ENCODE data around the gene ERN1. TPM values are rescaled to one million over a fixed set of nuclear protein-coding genes. Genes with fewer than 3 reads are reported as not detected.

Gene ERN1
- total RNA-seq, 4 donors from 2014 or later, result 9.5 to 20.2 (median 12.8) TPM

GRCh38 chr17:64139542-64139941, 9.6 kb upstream of the ERN1 start:
- intact Hi-C loops (cut with DNase I), result loop anchor here (10.0 kb wide), 1 partner anchor 115 kb away; the partner anchor contains the start of gene ICAM2

GRCh38 chr17:64138441-64138840, 8.5 kb upstream of the ERN1 start:
- H3K27ac ChIP-seq, result no peak overlapping the region
- WGBS, 2 donors, result 82 to 87% methylated on average over 2 of the region's 2 CpGs
- intact Hi-C loops (cut with DNase I), result loop anchor here (10.0 kb wide), 1 partner anchor 114 kb away; the partner anchor contains the start of gene ICAM2
- no peaks in the 10 kb centered on the region for H3K36me3 ChIP-seq
- TF ChIP-seq CTCF (IDR thresholded peaks at IDR 0.05) (no peak), POLR2A (IDR thresholded peaks at IDR 0.05) (no peak)
- no peaks in the 10 kb centered on the region for H3K9me3 ChIP-seq
- no peak overlapping the region for H3K4me3 ChIP-seq (replicated peaks in 1 of 3)
- no peaks in the 10 kb centered on the region for H3K27me3 ChIP-seq
- no peaks in the 10 kb centered on the region for H3K4me1 ChIP-seq
- DNase-seq, result no peak

More at GRCh38 chr17:64139542-64139941, 9.6 kb upstream of the ERN1 start:
- DNase-seq, result no peak
- H3K27ac ChIP-seq, result no peak overlapping the region
- H3K4me1 ChIP-seq, result no peaks in the 10 kb centered on the region
- 83 to 88% methylated on average over 6 of the region's 6 CpGs for WGBS, 2 donors
- H3K4me3 ChIP-seq (replicated peaks in 1 of 3), result no peak overlapping the region
- no peaks in the 10 kb centered on the region for H3K27me3 ChIP-seq
- no peak for TF ChIP-seq POLR2A (IDR thresholded peaks at IDR 0.05)
- no peak for TF ChIP-seq CTCF (IDR thresholded peaks at IDR 0.05)
- no peaks in the 10 kb centered on the region for H3K9me3 ChIP-seq
- H3K36me3 ChIP-seq, result no peaks in the 10 kb centered on the region

GRCh38 chr17:64135000-64135399, 5.1 kb upstream of the ERN1 start:
- no peak for DNase-seq
- no peaks in the 10 kb centered on the region for H3K36me3 ChIP-seq
- 56 to 69% methylated on average over 6 of the region's 6 CpGs for WGBS, 2 donors
- no peaks in the 10 kb centered on the region for H3K9me3 ChIP-seq
- intact Hi-C loops (cut with DNase I), result loop anchor here (5.0 to 10.0 kb wide), 2 partner anchors 110 to 223 kb away; partner anchors contain the start of genes CSHL1 and ICAM2
- TF ChIP-seq POLR2A (IDR thresholded peaks at IDR 0.05), result no peak
- TF ChIP-seq CTCF (IDR thresholded peaks at IDR 0.05), result no peak
- no peak overlapping the region for H3K27ac ChIP-seq
- H3K4me3 ChIP-seq (replicated peaks in 1 of 3), result no peak overlapping the region
- H3K27me3 ChIP-seq, result no peaks in the 10 kb centered on the region
- peaks cover 0 to 5% of the 10 kb centered on the region in 2 donors for H3K4me1 ChIP-seq

GRCh38 chr17:64134216-64134970, 4.4 kb upstream of the ERN1 start:
- H3K36me3 ChIP-seq, result no peaks in the 10 kb centered on the region
- no peaks in the 10 kb centered on the region for H3K27me3 ChIP-seq
- H3K4me1 ChIP-seq, result peaks cover 0 to 5% of the 10 kb centered on the region in 2 donors
- no peak for DNase-seq
- intact Hi-C loops (cut with DNase I), result loop anchor here (5.0 to 10.0 kb wide), 2 partner anchors 110 to 222 kb away; partner anchors contain the start of genes CSHL1 and ICAM2
- H3K9me3 ChIP-seq, result no peaks in the 10 kb centered on the region
- H3K4me3 ChIP-seq (replicated peaks in 1 of 3), result no peak overlapping the region
- no peak overlapping the region for H3K27ac ChIP-seq
- TF ChIP-seq POLR2A (IDR thresholded peaks at IDR 0.05), result no peak
- no peak for TF ChIP-seq CTCF (IDR thresholded peaks at IDR 0.05)
- 95 to 97% methylated on average over 6 of the region's 6 CpGs for WGBS, 2 donors
